BJ (cell line): Measurements from ENCODE around the gene TMEM63C. TPM values are rescaled to one million over a fixed set of nuclear protein-coding genes. Genes with fewer than 3 reads are reported as not detected.

ENCODE experiments used
- CTCF ChIA-PET: fragments of 350-600 bp; formaldehyde crosslinking; extraction: SDS; loops from one replicate; lab custom pipeline; 2021; ENCODE audit warnings: antibody characterized with exemption, inconsistent platforms; lab: Yijun Ruan, JAX
- POLR2A ChIA-PET: fragments of 300-600 bp; sonication (Branson Sonifier 250); formaldehyde crosslinking; extraction: SDS; loops from one replicate; lab custom pipeline; 2021; ENCODE audit warnings: antibody characterized with exemption; lab: Charles Lee
- DNase-seq: peaks from one replicate; pipeline ENCODE4 v3.0.0-alpha.2; 2011; ENCODE audit warnings: low read depth
- H3K27me3 ChIP-seq: 2 replicates; pipeline ENCODE4 v1.6.0; 2011; ENCODE audit warnings: low read length; ENCODE audit not compliant: control insufficient read depth, insufficient read depth
- H3K36me3 ChIP-seq: 2 replicates; pipeline ENCODE4 v1.5.1; 2011; ENCODE audit warnings: low read length; ENCODE audit not compliant: control insufficient read depth, insufficient read depth
- H3K4me3 ChIP-seq: 2 replicates; pipeline ENCODE4 v1.5.1; 2011; ENCODE audit warnings: low read depth, mild to moderate bottlenecking, control low read depth, low read length
- CTCF ChIP-seq: IDR thresholded peaks from 2 replicates; pipeline ENCODE4 v1.5.1; 2011; ENCODE audit warnings: low read depth, mild to moderate bottlenecking, control low read depth, inconsistent platforms, low read length, moderate library complexity; ENCODE audit not compliant: insufficient read depth
- polyA plus RNA-seq: library from polyadenylated mRNA; depleted of rRNA; stranded (reverse); fragments of >200 nt; gene quantifications from 2 replicates; pipeline ENCODE4 v1.2.3, GENCODE V29; 2011

Gene TMEM63C
- polyA plus RNA-seq, 1 experiment = not detected

GRCh38 chr14:77286576-77286975 lies 105.0 kb downstream of the TMEM63C start:
- CTCF ChIA-PET = interaction anchor here (4.2 kb wide), 1 partner anchor 13 kb away, joined by 22 read pairs; no protein-coding TSS in a partner anchor
- H3K36me3 ChIP-seq = peaks cover 10% of the 10 kb centered on the region; the same call in 1 of the 2 replicates
- POLR2A ChIA-PET = no interaction called here
- H3K4me3 ChIP-seq = no peak overlapping the region
- DNase-seq = no peak
- no peaks in the 10 kb centered on the region for H3K27me3 ChIP-seq
- no peak for TF ChIP-seq CTCF

GRCh38 chr14:77290705-77291104 lies 109.1 kb downstream of the TMEM63C start:
- Histone ChIP-seq H3K4me3 (no peak overlapping the region), H3K36me3 (0 out of 2 replicates have a peak, but pooled peaks cover 6% of the 10 kb centered on the region), H3K27me3 (no peaks in the 10 kb centered on the region)
- ChIA-PET POLR2A (no interaction called here), CTCF (interaction anchor here (1.3 to 5.2 kb wide), 4 partner anchors 10 to 138 kb away, joined by 3 to 37 read pairs (median 4); no protein-coding TSS in a partner anchor)
- DNase-seq = no peak
- no peak for TF ChIP-seq CTCF

GRCh38 chr14:77296155-77296554 lies 114.6 kb downstream of the TMEM63C start:
- ChIA-PET POLR2A (no interaction called here), CTCF (interaction anchor here (0.7 to 12.7 kb wide), 2 partner anchors 21 to 36 kb away, joined by 3 to 426 read pairs; partner anchors contain the start of genes GSTZ1 and POMT2)
- Histone ChIP-seq H3K36me3 (peaks cover 6% of the 10 kb centered on the region), H3K4me3 (no peak overlapping the region), H3K27me3 (no peaks in the 10 kb centered on the region)
- no peak for TF ChIP-seq CTCF
- DNase-seq = no peak

- ChIA-PET CTCF (interaction anchor here (12.7 kb wide), 1 partner anchor 20 kb away, joined by 426 read pairs; the partner anchor contains the start of genes GSTZ1 and POMT2), POLR2A (no interaction called here)
- no peak for DNase-seq
- Histone ChIP-seq H3K4me3 (no peak overlapping the region), H3K36me3 (peaks cover 6% of the 10 kb centered on the region), H3K27me3 (no peaks in the 10 kb centered on the region)
- no peak for TF ChIP-seq CTCF
Measured at GRCh38 chr14:77296906-77297305, 115.3 kb downstream of the TMEM63C start.

- no peak for DNase-seq
- H3K36me3 ChIP-seq = peaks cover 6% of the 10 kb centered on the region
- no peak for TF ChIP-seq CTCF
- H3K27me3 ChIP-seq = no peaks in the 10 kb centered on the region
- ChIA-PET CTCF (interaction anchor here (0.7 to 12.7 kb wide), 7 partner anchors 8 to 298 kb away, joined by 3 to 426 read pairs (median 6); partner anchors contain the start of genes GSTZ1 and POMT2), POLR2A (no interaction called here)
- no peak overlapping the region for H3K4me3 ChIP-seq
Measured at GRCh38 chr14:77299771-77300170, 118.2 kb downstream of the TMEM63C start.
